Subcutaneous abdominal adipose tissue (tissue), 5 donors: ENCODE measurements around the gene CEP20.
"Not testable (repeated sequence)": the region's sequence is repeated elsewhere in the genome, so short reads cannot be mapped to it uniquely, and the experiment has no call there.

ENCODE experiments used
- H3K27ac ChIP-seq: one replicate; pipeline ENCODE4 v1.7.0; 2013; ENCODE audit warnings: low read depth, mild to moderate bottlenecking, inconsistent platforms, low read length, moderate library complexity
- H3K27me3 ChIP-seq, 5 donors: one replicate each; pipeline ENCODE4 v1.7.0; 2013; ENCODE audit warnings: low read length in 5 of 5, inconsistent platforms in 1 of 5; ENCODE audit not compliant: control insufficient read depth in 5 of 5, insufficient read depth in 4 of 5
- H3K36me3 ChIP-seq, 5 donors: one replicate each; pipeline ENCODE4 v1.7.0; 2013; ENCODE audit warnings: low read length in 5 of 5; ENCODE audit not compliant: control insufficient read depth in 5 of 5, insufficient read depth in 5 of 5
- H3K4me1 ChIP-seq, 5 donors: one replicate each; pipeline ENCODE4 v1.7.0; 2013; ENCODE audit warnings: low read length in 5 of 5, mild to moderate bottlenecking in 3 of 5, moderate library complexity in 1 of 5; ENCODE audit not compliant: control insufficient read depth in 5 of 5, insufficient read depth in 5 of 5
- H3K4me3 ChIP-seq, 5 donors: one replicate each; pipeline ENCODE4 v1.7.0; 2013; ENCODE audit warnings: low read length in 5 of 5, low read depth in 1 of 5
- H3K9ac ChIP-seq, 5 donors: one replicate each; pipeline ENCODE4 v1.7.0; 2013; ENCODE audit warnings: low read length in 5 of 5, mild to moderate bottlenecking in 4 of 5, moderate library complexity in 3 of 5
- H3K9me3 ChIP-seq, 5 donors: one replicate each; pipeline ENCODE4 v1.7.0; 2013; ENCODE audit warnings: low read length in 5 of 5; ENCODE audit not compliant: control insufficient read depth in 5 of 5
- donor health status: healthy.
- donor health status: healthy.
- donor health status: healthy.
- donor health status: healthy.
- donor health status: healthy.

CEP20 gene

GRCh38 chr16:15888072-15888976 is at the start of gene CEP20:
TSS of gene CEP20 (minus strand) at chr16:15888603. CDS start at chr16:15888585, 18 bp downstream.
- H3K4me1 ChIP-seq, result peaks cover 0 to 28% (median 24%) of the 10 kb centered on the region in 5 donors
- peak within 1 kb of the TSS; percentile 87 for H3K27ac ChIP-seq
- peaks cover 0 to 5% (median 2%) of the 10 kb centered on the region in 5 donors for H3K36me3 ChIP-seq
- peak within 1 kb of the TSS; percentile 77 to 98 (median 95) for H3K9ac ChIP-seq
- peak within 1 kb of the TSS; percentile 88 to 99 (median 97) for H3K4me3 ChIP-seq
- H3K9me3 ChIP-seq, result no peaks in the 10 kb centered on the region
- no peaks in the 10 kb centered on the region for H3K27me3 ChIP-seq

GRCh38 chr16:15936809-15937208 is 48.4 kb upstream of the CEP20 start:
- not testable (repeated sequence) for H3K4me1 ChIP-seq, H3K4me3 ChIP-seq, H3K9ac ChIP-seq, H3K27me3 ChIP-seq, H3K9me3 ChIP-seq, H3K27ac ChIP-seq, H3K36me3 ChIP-seq

- H3K9ac ChIP-seq, result no peak overlapping the region
- H3K9me3 ChIP-seq, result peaks cover 0 to 6% (median 0%) of the 10 kb centered on the region in 5 donors
- H3K4me1 ChIP-seq, result no peaks in the 10 kb centered on the region
- H3K27me3 ChIP-seq, result no peaks in the 10 kb centered on the region
- no peaks in the 10 kb centered on the region for H3K36me3 ChIP-seq
- no peak overlapping the region for H3K27ac ChIP-seq
- no peak overlapping the region for H3K4me3 ChIP-seq
Observed at GRCh38 chr16:15934991-15935390, 46.6 kb upstream of the CEP20 start.

- no peaks in the 10 kb centered on the region for H3K27me3 ChIP-seq
Observed at GRCh38 chr16:15933781-15934180, 45.4 kb upstream of the CEP20 start.

GRCh38 chr16:15932939-15933338 is 44.5 kb upstream of the CEP20 start:
- Histone ChIP-seq H3K27ac (no peak overlapping the region), H3K9me3 (peaks cover 0 to 6% (median 0%) of the 10 kb centered on the region in 5 donors), H3K27me3 (no peaks in the 10 kb centered on the region), H3K4me3 (no peak overlapping the region), H3K9ac (no peak overlapping the region), H3K4me1 (no peaks in the 10 kb centered on the region), H3K36me3 (no peaks in the 10 kb centered on the region)

More at GRCh38 chr16:15933781-15934180, 45.4 kb upstream of the CEP20 start:
- Histone ChIP-seq H3K4me3 (no peak overlapping the region), H3K4me1 (no peaks in the 10 kb centered on the region), H3K9me3 (peaks cover 0 to 6% (median 0%) of the 10 kb centered on the region in 5 donors), H3K36me3 (no peaks in the 10 kb centered on the region), H3K9ac (no peak overlapping the region), H3K27ac (no peak overlapping the region)

GRCh38 chr16:15928261-15929104 is 40.1 kb upstream of the CEP20 start:
- Histone ChIP-seq H3K9me3 (no peaks in the 10 kb centered on the region), H3K27me3 (no peaks in the 10 kb centered on the region), H3K9ac (no peak overlapping the region), H3K4me1 (no peaks in the 10 kb centered on the region), H3K27ac (no peak overlapping the region), H3K4me3 (no peak overlapping the region), H3K36me3 (no peaks in the 10 kb centered on the region)

GRCh38 chr16:15925631-15926030 is 37.2 kb upstream of the CEP20 start:
- Histone ChIP-seq H3K9me3 (no peaks in the 10 kb centered on the region), H3K27ac (no peak overlapping the region), H3K4me3 (no peak overlapping the region), H3K36me3 (no peaks in the 10 kb centered on the region), H3K9ac (peak overlapping the region in 1 of 5 donors; percentile 11), H3K4me1 (no peaks in the 10 kb centered on the region), H3K27me3 (no peaks in the 10 kb centered on the region)

- H3K27me3 ChIP-seq, result no peaks in the 10 kb centered on the region
- no peak overlapping the region for H3K4me3 ChIP-seq
- H3K4me1 ChIP-seq, result no peaks in the 10 kb centered on the region
- H3K27ac ChIP-seq, result no peak overlapping the region
- no peaks in the 10 kb centered on the region for H3K9me3 ChIP-seq
- H3K36me3 ChIP-seq, result no peaks in the 10 kb centered on the region
- H3K9ac ChIP-seq, result no peak overlapping the region
Observed at GRCh38 chr16:15924996-15925395, 36.6 kb upstream of the CEP20 start.

GRCh38 chr16:15919331-15919730 is 30.9 kb upstream of the CEP20 start:
- no peak overlapping the region for H3K9ac ChIP-seq
- H3K27ac ChIP-seq, result no peak overlapping the region
- H3K4me3 ChIP-seq, result no peak overlapping the region
- no peaks in the 10 kb centered on the region for H3K36me3 ChIP-seq
- no peaks in the 10 kb centered on the region for H3K27me3 ChIP-seq
- H3K9me3 ChIP-seq, result no peaks in the 10 kb centered on the region
- no peaks in the 10 kb centered on the region for H3K4me1 ChIP-seq

GRCh38 chr16:15918314-15918713 is 29.9 kb upstream of the CEP20 start:
- H3K27me3 ChIP-seq, result not testable (repeated sequence)

More at GRCh38 chr16:15918314-15918713, 29.9 kb upstream of the CEP20 start:
- H3K4me1 ChIP-seq, H3K36me3 ChIP-seq, H3K9me3 ChIP-seq, H3K9ac ChIP-seq, H3K4me3 ChIP-seq, H3K27ac ChIP-seq: not testable (repeated sequence)
